Activated CD4-positive, alpha-beta T cell treated with anti-CD3 and anti-CD28 coated beads for 36 hours (primary cell): ENCODE data around the gene MAP4K3. TPM values are rescaled to one million over a fixed set of nuclear protein-coding genes. Genes with fewer than 3 reads are reported as not detected.

ENCODE experiments used
- ATAC-seq: fragments of 200-7000 bp; cut with Tn5 transposase; one replicate; pipeline ENCODE4 v1.10.0; 2021; ENCODE audit warnings: mild to moderate bottlenecking, moderate library complexity
- CTCF ChIA-PET: fragments of 350-600 bp; sonication (Branson Sonifier 250); formaldehyde crosslinking; loops from one replicate; lab custom pipeline; 2021; ENCODE audit warnings: antibody characterized with exemption; lab: Charles Lee
- POLR2A ChIA-PET: fragments of 350-600 bp; sonication (Branson Sonifier 250); formaldehyde crosslinking; loops from one replicate; lab custom pipeline; 2021; ENCODE audit warnings: antibody characterized with exemption, inconsistent platforms; lab: Charles Lee
- DNase-seq: peaks from one replicate; pipeline ENCODE4 v3.0.0-alpha.2; 2020
- H3K27ac Mint-ChIP-seq: one replicate; pipeline ENCODE4 v1.8.0; 2021; ENCODE audit warnings: mixed read lengths
- H3K27me3 Mint-ChIP-seq: one replicate; pipeline ENCODE4 v1.8.0; 2021; ENCODE audit warnings: mixed read lengths
- H3K36me3 Mint-ChIP-seq: one replicate; pipeline ENCODE4 v1.8.0; 2021; ENCODE audit warnings: low read depth, mixed read lengths
- H3K4me1 Mint-ChIP-seq: one replicate; pipeline ENCODE4 v1.8.0; 2021; ENCODE audit warnings: mixed read lengths
- H3K4me3 Mint-ChIP-seq: one replicate; pipeline ENCODE4 v1.8.0; 2021; ENCODE audit warnings: mild to moderate bottlenecking, moderate library complexity, mixed read lengths
- H3K9me3 Mint-ChIP-seq: one replicate; pipeline ENCODE4 v1.8.0; 2021; ENCODE audit warnings: low read depth, mixed read lengths
- intact Hi-C, 2 experiments: fragments of 100-400 bp; cut with DNase I in 1 of 2; cut with micrococcal nuclease in 1 of 2; formaldehyde crosslinking; loops; one replicate each; pipeline versions ENCODE4 v1.14.2 to v1.15.1; 2022 to 2024; cut with DNase I, micrococcal nuclease
- total RNA-seq, 2 experiments: library from RNA; stranded (reverse); gene quantifications; one replicate each; pipeline ENCODE4 v1.2.3, GENCODE V29; 2021

The MAP4K3 gene
- total RNA-seq, 2 experiments from 2014 or later: 8.1 to 11.8 TPM

GRCh38 chr2:39443009-39443408, 5.9 kb upstream of the MAP4K3 start:
- CTCF ChIA-PET: no interaction called here
- Mint-ChIP-seq H3K9me3 (peaks cover 12% of the 10 kb centered on the region), H3K36me3 (peaks cover 20% of the 10 kb centered on the region), H3K4me1 (peaks cover 20% of the 10 kb centered on the region), H3K4me3 (no peak overlapping the region), H3K27ac (no peak overlapping the region), H3K27me3 (no peaks in the 10 kb centered on the region)
- ATAC-seq (no peak), DNase-seq (no peak)
- POLR2A ChIA-PET: no interaction called here
- intact Hi-C loops: no loop called here

DNA sequence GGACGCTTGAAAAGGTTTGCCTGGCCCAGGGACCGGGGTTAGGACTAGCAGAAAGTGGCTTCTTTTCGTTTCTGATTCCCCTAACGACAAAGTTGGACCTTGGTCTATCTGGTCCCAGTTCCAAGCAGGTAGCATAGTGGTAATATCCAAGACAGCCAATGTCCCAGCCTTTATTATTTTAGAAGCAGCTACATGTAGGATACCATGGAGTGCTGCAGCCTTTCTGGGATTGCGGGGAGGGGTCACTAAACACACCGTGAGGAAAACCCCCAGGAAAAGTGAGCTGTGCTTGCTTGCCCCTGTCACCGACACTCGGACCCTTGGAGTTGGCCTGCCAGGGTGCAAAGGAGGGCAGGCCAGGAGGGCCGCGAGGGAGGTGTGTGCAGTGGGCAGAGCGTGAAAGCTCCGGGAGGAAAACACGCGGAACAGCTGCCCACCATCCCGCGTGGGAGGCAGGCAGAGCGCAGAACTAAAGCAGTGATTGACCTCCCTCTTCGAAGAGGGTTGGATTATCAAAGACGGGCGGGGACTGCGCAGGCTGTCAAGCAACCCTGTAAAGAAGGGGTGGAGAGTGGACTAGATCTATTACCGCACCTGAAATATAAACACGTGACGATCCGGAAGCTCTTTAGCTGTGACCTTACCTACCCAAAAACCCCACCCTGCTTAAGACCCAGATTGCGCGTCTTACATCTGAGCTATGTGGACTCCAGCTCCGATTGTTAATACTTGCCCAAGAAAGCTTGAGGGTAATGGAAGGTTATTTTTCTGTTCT, 624 bp upstream of the MAP4K3 start:
- peaks cover 5% of the 10 kb centered on the region for H3K9me3 Mint-ChIP-seq
- H3K4me1 Mint-ChIP-seq: peaks cover 56% of the 10 kb centered on the region
- ATAC-seq: peak; percentile 68
- H3K4me3 Mint-ChIP-seq: peak overlapping the region; percentile 86
- intact Hi-C loops: loop anchor here (1.0 to 10.0 kb wide), 13 partner anchors 27 to 663 kb away; partner anchors contain the start of genes THUMPD2 (in 2 of the 2) and GEMIN6 (in 1 of the 2)
- peak overlapping the region; percentile 30 for H3K27ac Mint-ChIP-seq
- DNase-seq: peak; percentile 65
- ChIA-PET POLR2A (interaction anchor here (0.6 kb wide), 2 partner anchors 20 to 192 kb away, joined by 3 read pairs; no protein-coding TSS in a partner anchor), CTCF (interaction anchor here (0.6 to 2.6 kb wide), 7 partner anchors 26 to 151 kb away, joined by 3 to 9 read pairs (median 3); no protein-coding TSS in a partner anchor)
- no peaks in the 10 kb centered on the region for H3K27me3 Mint-ChIP-seq
- peaks cover 7% of the 10 kb centered on the region for H3K36me3 Mint-ChIP-seq

GRCh38 chr2:39435741-39436591, 1.1 kb downstream of the MAP4K3 start:
- intact Hi-C loops: loop anchor here (1.0 to 10.0 kb wide), 8 partner anchors 11 to 661 kb away; partner anchors contain the start of genes GEMIN6 (in 1 of the 2) and THUMPD2 (in 1 of the 2)
- H3K4me3 Mint-ChIP-seq: peak overlapping the region; percentile 86
- H3K9me3 Mint-ChIP-seq: no peaks in the 10 kb centered on the region
- H3K27me3 Mint-ChIP-seq: no peaks in the 10 kb centered on the region
- peak overlapping the region; percentile 69 for H3K27ac Mint-ChIP-seq
- no peaks in the 10 kb centered on the region for H3K36me3 Mint-ChIP-seq
- peaks cover 73% of the 10 kb centered on the region for H3K4me1 Mint-ChIP-seq
- DNase-seq (peak; percentile 16), ATAC-seq (no peak)
- ChIA-PET CTCF (interaction anchor here (0.6 to 2.6 kb wide), 4 partner anchors 15 to 757 kb away, joined by 3 to 9 read pairs (median 3); no protein-coding TSS in a partner anchor), POLR2A (interaction anchor here (0.6 to 0.7 kb wide), 2 partner anchors 9 to 29 kb away, joined by 6 to 7 read pairs; no protein-coding TSS in a partner anchor)

DNA sequence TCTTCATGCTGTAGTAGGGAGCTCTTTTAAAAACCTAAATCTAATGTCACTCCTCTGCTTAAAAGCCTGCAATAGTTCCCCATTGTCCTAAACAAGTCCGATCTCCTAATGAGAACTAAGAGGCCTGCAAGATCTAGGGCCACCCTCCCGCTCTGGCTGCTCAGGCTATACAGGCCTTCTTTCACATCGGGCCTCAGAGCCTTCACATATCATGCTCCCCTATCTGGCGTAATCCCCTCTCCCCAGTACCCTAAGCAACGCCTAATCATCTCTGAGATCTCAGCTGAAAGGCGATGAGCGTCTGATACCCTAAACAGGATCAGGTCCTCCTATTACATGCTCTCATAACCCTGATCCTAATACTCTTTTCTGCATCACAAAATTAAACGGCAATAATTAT, 1.9 kb downstream of the MAP4K3 start:
- Mint-ChIP-seq H3K4me3 (peak overlapping the region; percentile 86), H3K36me3 (no peaks in the 10 kb centered on the region), H3K27me3 (no peaks in the 10 kb centered on the region), H3K9me3 (no peaks in the 10 kb centered on the region), H3K27ac (peak overlapping the region; percentile 14), H3K4me1 (peaks cover 74% of the 10 kb centered on the region)
- POLR2A ChIA-PET: no interaction called here
- ATAC-seq (no peak), DNase-seq (no peak)
- CTCF ChIA-PET: no interaction called here
- intact Hi-C loops: loop anchor here (5.0 to 10.0 kb wide), 4 partner anchors 33 to 660 kb away; partner anchors contain the start of genes GEMIN6 (in 1 of the 2) and THUMPD2 (in 1 of the 2)

DNA sequence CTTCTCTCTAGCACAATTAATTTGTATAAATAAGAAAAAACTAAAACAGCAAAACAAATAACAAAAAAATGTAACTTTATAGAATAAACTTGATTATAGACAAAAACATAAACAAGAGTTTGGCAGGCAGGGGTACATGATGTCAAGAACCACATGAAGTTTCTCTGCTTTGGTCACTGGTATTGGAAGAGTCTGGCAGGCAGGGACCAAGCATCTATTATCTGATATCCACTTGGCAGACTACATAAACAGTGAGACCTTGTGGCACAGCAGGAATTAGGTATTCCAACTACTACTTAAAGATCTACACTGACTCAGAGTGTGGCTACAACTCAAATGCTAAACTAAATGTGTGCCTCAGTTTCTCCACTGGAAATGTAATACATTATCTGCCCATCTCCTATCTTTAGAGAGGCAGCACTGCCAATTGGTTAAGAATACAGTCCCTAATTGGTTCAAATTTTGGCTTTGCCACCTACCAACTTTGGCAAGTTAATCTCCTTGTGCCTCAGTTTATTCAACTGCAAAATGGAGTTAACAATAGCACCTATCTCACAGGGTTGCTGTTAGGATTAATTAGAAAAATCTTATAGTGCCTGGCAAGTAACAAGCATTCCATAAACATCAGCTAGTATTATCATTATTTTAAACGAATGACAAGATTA, 2.7 kb downstream of the MAP4K3 start:
- H3K4me3 Mint-ChIP-seq: no peak overlapping the region
- ChIA-PET CTCF (no interaction called here), POLR2A (no interaction called here)
- ATAC-seq (no peak), DNase-seq (no peak)
- no peak overlapping the region for H3K27ac Mint-ChIP-seq
- H3K27me3 Mint-ChIP-seq: no peaks in the 10 kb centered on the region
- peaks cover 73% of the 10 kb centered on the region for H3K4me1 Mint-ChIP-seq
- intact Hi-C loops: loop anchor here (10.0 kb wide), 2 partner anchors 340 to 660 kb away; partner anchors contain the start of genes GEMIN6 (in 1 of the 2) and THUMPD2 (in 1 of the 2)
- H3K36me3 Mint-ChIP-seq: peaks cover 2% of the 10 kb centered on the region
- H3K9me3 Mint-ChIP-seq: no peaks in the 10 kb centered on the region

DNA sequence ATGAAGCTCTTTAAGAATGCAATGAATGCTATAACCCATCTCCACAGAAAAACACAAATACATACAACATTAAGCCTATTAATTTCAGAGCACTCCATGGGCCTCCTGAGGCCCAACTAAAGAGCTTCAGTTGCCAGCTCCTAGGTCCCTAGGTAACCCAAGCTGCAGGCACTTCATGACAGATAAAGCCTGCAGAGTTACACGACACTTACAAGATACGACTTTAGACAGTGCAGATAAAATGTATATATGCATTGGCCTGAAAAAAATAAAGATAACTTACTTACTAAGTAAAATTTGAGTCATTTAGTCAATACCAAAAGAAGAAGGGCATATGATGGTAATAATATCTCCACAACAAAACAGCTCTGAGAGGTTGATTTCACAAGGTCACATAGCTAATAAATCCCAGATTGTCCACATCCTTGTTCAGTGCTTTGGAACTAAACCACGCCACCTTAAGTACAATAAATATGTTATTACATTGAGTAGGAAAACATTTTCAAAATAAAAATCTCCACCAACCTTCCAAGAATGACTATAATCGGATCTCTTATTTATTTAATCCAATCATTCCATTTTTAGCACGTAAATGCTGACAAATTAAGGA, 3.4 kb downstream of the MAP4K3 start:
- ChIA-PET POLR2A (interaction anchor here (0.5 kb wide), 1 partner anchor 185 kb away, joined by 3 read pairs; no protein-coding TSS in a partner anchor), CTCF (interaction anchor here (1.0 kb wide), 1 partner anchor 23 kb away, joined by 3 read pairs; no protein-coding TSS in a partner anchor)
- ATAC-seq (no peak), DNase-seq (no peak)
- H3K27me3 Mint-ChIP-seq: no peaks in the 10 kb centered on the region
- no peaks in the 10 kb centered on the region for H3K9me3 Mint-ChIP-seq
- intact Hi-C loops: loop anchor here (10.0 kb wide), 2 partner anchors 341 to 659 kb away; partner anchors contain the start of genes GEMIN6 (in 1 of the 2) and THUMPD2 (in 1 of the 2)
- peaks cover 2% of the 10 kb centered on the region for H3K36me3 Mint-ChIP-seq
- H3K4me3 Mint-ChIP-seq: no peak overlapping the region
- H3K4me1 Mint-ChIP-seq: peaks cover 68% of the 10 kb centered on the region
- no peak overlapping the region for H3K27ac Mint-ChIP-seq

- Mint-ChIP-seq H3K9me3 (no peaks in the 10 kb centered on the region), H3K27ac (no peak overlapping the region), H3K4me1 (peaks cover 66% of the 10 kb centered on the region), H3K36me3 (peaks cover 2% of the 10 kb centered on the region), H3K27me3 (no peaks in the 10 kb centered on the region), H3K4me3 (no peak overlapping the region)
- ATAC-seq: no peak
- intact Hi-C loops: loop anchor here (10.0 kb wide), 2 partner anchors 342 to 658 kb away; partner anchors contain the start of genes GEMIN6 (in 1 of the 2) and THUMPD2 (in 1 of the 2)
- ChIA-PET POLR2A (interaction anchor here (0.6 kb wide), 1 partner anchor 48 kb away, joined by 14 read pairs; no protein-coding TSS in a partner anchor), CTCF (no interaction called here)
- DNase-seq: no peak
Observed at GRCh38 chr2:39432701-39433100, 4.4 kb downstream of the MAP4K3 start.

DNA sequence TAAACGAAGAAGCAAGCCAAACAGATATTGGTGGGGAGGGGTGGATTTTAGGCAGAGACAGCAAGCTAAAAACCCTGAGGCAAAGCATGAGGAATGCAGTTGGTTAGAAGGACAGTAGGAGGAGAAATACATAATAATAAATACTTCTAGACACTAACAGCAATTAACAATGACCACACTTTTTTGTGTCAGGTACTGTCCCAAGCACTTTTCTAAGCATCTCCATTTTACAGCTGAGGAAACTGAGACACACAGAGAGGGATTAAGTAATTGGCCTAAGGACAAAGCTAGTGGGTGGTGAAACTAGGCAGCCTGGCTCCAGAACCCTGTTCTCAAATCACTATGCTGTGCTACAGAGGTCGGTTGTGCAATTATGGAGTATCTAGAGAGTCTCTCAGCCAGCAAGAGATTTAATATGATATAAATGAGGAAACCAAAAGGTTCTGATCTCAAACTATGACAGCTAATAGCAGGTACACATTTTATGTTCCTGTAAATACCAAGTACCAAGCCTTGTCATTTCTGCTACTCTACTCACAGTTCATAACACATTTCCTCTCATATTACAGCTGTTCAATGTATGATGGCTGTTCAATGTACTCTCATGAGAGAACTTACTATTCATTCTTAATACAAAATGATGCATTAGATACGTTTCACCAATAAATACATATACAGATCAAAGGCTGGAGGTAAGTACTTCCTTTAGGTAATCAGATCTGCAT, 5.3 kb downstream of the MAP4K3 start:
- ATAC-seq: peak; percentile 56
- Mint-ChIP-seq H3K27me3 (no peaks in the 10 kb centered on the region), H3K9me3 (no peaks in the 10 kb centered on the region), H3K36me3 (peaks cover 2% of the 10 kb centered on the region), H3K4me1 (peaks cover 74% of the 10 kb centered on the region), H3K27ac (no peak overlapping the region), H3K4me3 (no peak overlapping the region)
- POLR2A ChIA-PET: no interaction called here
- intact Hi-C loops: loop anchor here (10.0 kb wide), 2 partner anchors 343 to 657 kb away; partner anchors contain the start of genes GEMIN6 (in 1 of the 2) and THUMPD2 (in 1 of the 2)
- CTCF ChIA-PET: interaction anchor here (0.7 to 1.0 kb wide), 2 partner anchors 10 to 18 kb away, joined by 3 to 4 read pairs; no protein-coding TSS in a partner anchor
- no peak for DNase-seq

- Mint-ChIP-seq H3K27me3 (no peaks in the 10 kb centered on the region), H3K36me3 (peaks cover 2% of the 10 kb centered on the region), H3K4me3 (no peak overlapping the region), H3K27ac (no peak overlapping the region), H3K4me1 (peaks cover 78% of the 10 kb centered on the region), H3K9me3 (no peaks in the 10 kb centered on the region)
- POLR2A ChIA-PET: no interaction called here
- DNase-seq (no peak), ATAC-seq (peak; percentile 61)
- intact Hi-C loops: loop anchor here (10.0 kb wide), 2 partner anchors 345 to 655 kb away; partner anchors contain the start of genes GEMIN6 (in 1 of the 2) and THUMPD2 (in 1 of the 2)
- CTCF ChIA-PET: no interaction called here
Observed at GRCh38 chr2:39429746-39430145, 7.3 kb downstream of the MAP4K3 start.
